Uterus (tissue), 2 donors: Measurements from ENCODE around the gene ZBTB47.

Experiments used
- POLR2A ChIP-seq, 2 donors: fragments of 450-650 bp; IDR thresholded peaks; one replicate each; pipeline ENCODE4 v1.6.1; 2016; ENCODE audit warnings: antibody characterized with exemption in 2 of 2, mild to moderate bottlenecking in 1 of 2, moderate library complexity in 1 of 2
- TF ChIP-seq, protein P1 (sequence below), 4 experiments: fragments of 200-600 bp in 2 of 4; fragments of 450-650 bp in 2 of 4; sonication (generic) in 2 of 4; IDR thresholded peaks; one replicate each; pipeline ENCODE4 v1.5.1; 2016 to 2019; ENCODE audit warnings: antibody characterized with exemption in 4 of 4, mild to moderate bottlenecking in 2 of 4, moderate library complexity in 1 of 4

DNA sequence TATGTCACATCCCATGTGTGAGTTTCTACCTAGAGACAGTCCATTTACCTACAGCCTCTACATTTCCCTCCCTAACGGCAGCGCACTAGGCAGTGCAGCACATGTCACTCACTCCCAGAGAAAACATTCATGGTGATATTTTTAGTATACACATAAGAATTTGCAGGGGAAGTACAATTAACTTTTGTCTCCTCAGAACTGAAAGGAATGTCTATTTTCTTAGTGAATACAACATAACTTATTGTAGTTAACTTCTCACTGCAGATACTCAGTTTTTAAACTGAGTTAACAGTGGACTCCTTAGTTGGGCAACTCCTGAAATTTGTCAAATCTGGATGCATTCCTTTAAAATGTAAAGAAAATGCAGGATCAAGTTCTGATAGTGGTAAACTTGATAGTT is 4.5 kb upstream of the ZBTB47 start:
- TF ChIP-seq, protein P1, sequence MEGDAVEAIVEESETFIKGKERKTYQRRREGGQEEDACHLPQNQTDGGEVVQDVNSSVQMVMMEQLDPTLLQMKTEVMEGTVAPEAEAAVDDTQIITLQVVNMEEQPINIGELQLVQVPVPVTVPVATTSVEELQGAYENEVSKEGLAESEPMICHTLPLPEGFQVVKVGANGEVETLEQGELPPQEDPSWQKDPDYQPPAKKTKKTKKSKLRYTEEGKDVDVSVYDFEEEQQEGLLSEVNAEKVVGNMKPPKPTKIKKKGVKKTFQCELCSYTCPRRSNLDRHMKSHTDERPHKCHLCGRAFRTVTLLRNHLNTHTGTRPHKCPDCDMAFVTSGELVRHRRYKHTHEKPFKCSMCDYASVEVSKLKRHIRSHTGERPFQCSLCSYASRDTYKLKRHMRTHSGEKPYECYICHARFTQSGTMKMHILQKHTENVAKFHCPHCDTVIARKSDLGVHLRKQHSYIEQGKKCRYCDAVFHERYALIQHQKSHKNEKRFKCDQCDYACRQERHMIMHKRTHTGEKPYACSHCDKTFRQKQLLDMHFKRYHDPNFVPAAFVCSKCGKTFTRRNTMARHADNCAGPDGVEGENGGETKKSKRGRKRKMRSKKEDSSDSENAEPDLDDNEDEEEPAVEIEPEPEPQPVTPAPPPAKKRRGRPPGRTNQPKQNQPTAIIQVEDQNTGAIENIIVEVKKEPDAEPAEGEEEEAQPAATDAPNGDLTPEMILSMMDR (IDR thresholded peaks at IDR 0.05), result no peak
- no peak for TF ChIP-seq POLR2A (IDR thresholded peaks at IDR 0.05)
